PC-9 (cell line): Measurements from ENCODE around the gene SPON2.

Experiments
- CTCF ChIP-seq: fragments of 200-600 bp; sonication (generic); conservative IDR thresholded peaks from 2 replicates; pipeline ENCODE4 v1.6.1; 2017; ENCODE audit warnings: mixed run types, antibody characterized with exemption, mild to moderate bottlenecking, moderate library complexity
- EZH2 ChIP-seq: fragments of 200-600 bp; sonication (generic); IDR thresholded peaks from 2 replicates; pipeline ENCODE4 v1.8.0; 2017; ENCODE audit warnings: antibody characterized with exemption, low read depth

GRCh38 chr4:1202526-1203011, 30.2 kb upstream of the SPON2 start:
- TF ChIP-seq CTCF (no peak), EZH2 (no peak)
